Liver (tissue), 3 donors: ENCODE data around the gene GDF10.

ENCODE experiments used
- RAD21 ChIP-seq, 2 donors: IDR thresholded peaks; 2 replicates each; pipeline ENCODE4 v1.6.1; 2016; ENCODE audit warnings: antibody characterized with exemption in 2 of 2, mild to moderate bottlenecking in 2 of 2
- TAF1 ChIP-seq: conservative IDR thresholded peaks from 2 replicates; pipeline ENCODE4 v1.6.1; 2016; ENCODE audit warnings: antibody characterized with exemption, mild to moderate bottlenecking
- TF ChIP-seq, protein P1 (sequence below): fragments of 150-350 bp; IDR thresholded peaks from 2 replicates; pipeline ENCODE4 v1.5.1; 2017; ENCODE audit warnings: improper control_type of control experiment, low read depth, low read length; ENCODE audit not compliant: missing input control
- TF ChIP-seq, protein P2 (sequence below): IDR thresholded peaks from 2 replicates; pipeline ENCODE4 v1.6.1; 2016; ENCODE audit warnings: antibody characterized with exemption
- TF ChIP-seq, protein P3 (sequence below): IDR thresholded peaks from 2 replicates; pipeline ENCODE4 v1.6.1; 2016; ENCODE audit warnings: antibody characterized with exemption
- donor health status: healthy.
- donor health status: healthy.

DNA sequence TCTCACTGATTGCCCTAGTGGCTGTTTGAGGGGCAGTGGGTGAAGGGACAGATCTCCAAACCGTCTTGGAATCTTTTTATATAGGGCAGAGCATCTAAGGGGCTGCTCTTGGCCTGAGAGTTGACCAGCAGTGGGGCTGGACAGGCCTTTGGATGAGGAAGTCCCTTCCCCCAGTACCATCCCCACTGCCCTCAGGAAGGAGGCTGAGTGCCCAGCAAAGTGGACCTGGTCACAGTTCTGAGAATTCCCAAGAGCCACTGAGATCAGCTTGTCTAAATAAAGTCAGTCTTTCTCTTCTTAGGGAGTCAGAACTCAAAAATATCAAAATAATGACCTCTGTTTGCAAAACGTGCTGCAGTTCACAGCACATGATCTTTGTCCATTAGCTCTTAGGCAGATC lies 5.6 kb downstream of the GDF10 start:
- TF ChIP-seq, protein P1, sequence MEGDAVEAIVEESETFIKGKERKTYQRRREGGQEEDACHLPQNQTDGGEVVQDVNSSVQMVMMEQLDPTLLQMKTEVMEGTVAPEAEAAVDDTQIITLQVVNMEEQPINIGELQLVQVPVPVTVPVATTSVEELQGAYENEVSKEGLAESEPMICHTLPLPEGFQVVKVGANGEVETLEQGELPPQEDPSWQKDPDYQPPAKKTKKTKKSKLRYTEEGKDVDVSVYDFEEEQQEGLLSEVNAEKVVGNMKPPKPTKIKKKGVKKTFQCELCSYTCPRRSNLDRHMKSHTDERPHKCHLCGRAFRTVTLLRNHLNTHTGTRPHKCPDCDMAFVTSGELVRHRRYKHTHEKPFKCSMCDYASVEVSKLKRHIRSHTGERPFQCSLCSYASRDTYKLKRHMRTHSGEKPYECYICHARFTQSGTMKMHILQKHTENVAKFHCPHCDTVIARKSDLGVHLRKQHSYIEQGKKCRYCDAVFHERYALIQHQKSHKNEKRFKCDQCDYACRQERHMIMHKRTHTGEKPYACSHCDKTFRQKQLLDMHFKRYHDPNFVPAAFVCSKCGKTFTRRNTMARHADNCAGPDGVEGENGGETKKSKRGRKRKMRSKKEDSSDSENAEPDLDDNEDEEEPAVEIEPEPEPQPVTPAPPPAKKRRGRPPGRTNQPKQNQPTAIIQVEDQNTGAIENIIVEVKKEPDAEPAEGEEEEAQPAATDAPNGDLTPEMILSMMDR, result no peak
- TF ChIP-seq, protein P2, sequence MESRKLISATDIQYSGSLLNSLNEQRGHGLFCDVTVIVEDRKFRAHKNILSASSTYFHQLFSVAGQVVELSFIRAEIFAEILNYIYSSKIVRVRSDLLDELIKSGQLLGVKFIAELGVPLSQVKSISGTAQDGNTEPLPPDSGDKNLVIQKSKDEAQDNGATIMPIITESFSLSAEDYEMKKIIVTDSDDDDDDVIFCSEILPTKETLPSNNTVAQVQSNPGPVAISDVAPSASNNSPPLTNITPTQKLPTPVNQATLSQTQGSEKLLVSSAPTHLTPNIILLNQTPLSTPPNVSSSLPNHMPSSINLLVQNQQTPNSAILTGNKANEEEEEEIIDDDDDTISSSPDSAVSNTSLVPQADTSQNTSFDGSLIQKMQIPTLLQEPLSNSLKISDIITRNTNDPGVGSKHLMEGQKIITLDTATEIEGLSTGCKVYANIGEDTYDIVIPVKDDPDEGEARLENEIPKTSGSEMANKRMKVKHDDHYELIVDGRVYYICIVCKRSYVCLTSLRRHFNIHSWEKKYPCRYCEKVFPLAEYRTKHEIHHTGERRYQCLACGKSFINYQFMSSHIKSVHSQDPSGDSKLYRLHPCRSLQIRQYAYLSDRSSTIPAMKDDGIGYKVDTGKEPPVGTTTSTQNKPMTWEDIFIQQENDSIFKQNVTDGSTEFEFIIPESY, result no peak
- TF ChIP-seq, protein P3, sequence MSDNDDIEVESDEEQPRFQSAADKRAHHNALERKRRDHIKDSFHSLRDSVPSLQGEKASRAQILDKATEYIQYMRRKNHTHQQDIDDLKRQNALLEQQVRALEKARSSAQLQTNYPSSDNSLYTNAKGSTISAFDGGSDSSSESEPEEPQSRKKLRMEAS, result no peak
- no peak for TF ChIP-seq TAF1
- no peak for TF ChIP-seq RAD21 (IDR thresholded peaks at IDR 0.05)
